Ovary (tissue), 3 donors: Measurements from ENCODE around the gene CYREN.

Experiments
- CTCF ChIP-seq, 3 donors: fragments of 450-650 bp in 2 of 3; fragments of 200-600 bp in 1 of 3; IDR thresholded peaks; one replicate each; pipeline versions ENCODE4 v1.5.1 to v1.8.0; 2016 to 2022; ENCODE audit warnings: antibody characterized with exemption in 3 of 3, mild to moderate bottlenecking in 1 of 3
- EP300 ChIP-seq: sonication (generic); formaldehyde crosslinking; IDR thresholded peaks from one replicate; pipeline ENCODE4 v1.6.1; 2017; ENCODE audit warnings: antibody characterized with exemption
- donor health status: DM: no; HTN: no; CAD: no.

- no peak for TF ChIP-seq CTCF (IDR thresholded peaks at IDR 0.05)
- no peak for TF ChIP-seq EP300
Observed at GRCh38 chr7:135189221-135189662, 18.7 kb upstream of the CYREN start.
